GM20431 (cell line): ENCODE results near the gene PEX7.
"Not testable (repeated sequence)": the region's sequence is repeated elsewhere in the genome, so short reads cannot be mapped to it uniquely, and the experiment has no call there.

Experiments used
- in situ Hi-C: fragments of 300-500 bp; cut with MseI, MboI; formaldehyde crosslinking; loops from one replicate; pipeline ENCODE4 v1.15.0; 2020; ENCODE audit warnings: low sequenced_read_pairs; ENCODE audit not compliant: unreplicated experiment

The PEX7 gene

DNA sequence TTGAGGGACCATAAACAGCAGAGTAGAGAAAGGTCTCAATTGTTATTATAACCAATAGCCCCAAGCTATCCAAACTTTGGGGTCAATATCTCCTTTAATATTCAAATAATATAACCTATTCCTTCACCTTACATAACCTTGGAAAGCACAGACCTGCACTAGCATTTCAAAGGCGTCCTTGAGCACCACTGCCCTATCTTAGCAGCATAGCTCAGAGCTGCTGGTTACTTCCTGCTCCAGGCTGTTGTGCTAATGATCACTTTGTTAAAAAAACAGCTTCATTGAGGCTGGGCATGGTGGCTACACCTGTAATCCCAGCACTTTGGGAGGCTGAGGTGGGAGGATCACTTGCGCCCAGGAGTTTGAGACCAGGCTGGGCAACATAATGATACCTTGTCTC lies 110.2 kb downstream of the PEX7 start:
- in situ Hi-C loops = no loop called here

GRCh38 chr6:136945072-136945471 lies 122.7 kb downstream of the PEX7 start:
- in situ Hi-C loops = no loop called here

- in situ Hi-C loops = no loop called here
Measured at GRCh38 chr6:136945711-136946121, 123.3 kb downstream of the PEX7 start.

GRCh38 chr6:136947037-136947436 lies 124.6 kb downstream of the PEX7 start:
- in situ Hi-C loops = no loop called here

GRCh38 chr6:136949957-136950356 lies 127.6 kb downstream of the PEX7 start:
- in situ Hi-C loops = not testable (repeated sequence)

DNA sequence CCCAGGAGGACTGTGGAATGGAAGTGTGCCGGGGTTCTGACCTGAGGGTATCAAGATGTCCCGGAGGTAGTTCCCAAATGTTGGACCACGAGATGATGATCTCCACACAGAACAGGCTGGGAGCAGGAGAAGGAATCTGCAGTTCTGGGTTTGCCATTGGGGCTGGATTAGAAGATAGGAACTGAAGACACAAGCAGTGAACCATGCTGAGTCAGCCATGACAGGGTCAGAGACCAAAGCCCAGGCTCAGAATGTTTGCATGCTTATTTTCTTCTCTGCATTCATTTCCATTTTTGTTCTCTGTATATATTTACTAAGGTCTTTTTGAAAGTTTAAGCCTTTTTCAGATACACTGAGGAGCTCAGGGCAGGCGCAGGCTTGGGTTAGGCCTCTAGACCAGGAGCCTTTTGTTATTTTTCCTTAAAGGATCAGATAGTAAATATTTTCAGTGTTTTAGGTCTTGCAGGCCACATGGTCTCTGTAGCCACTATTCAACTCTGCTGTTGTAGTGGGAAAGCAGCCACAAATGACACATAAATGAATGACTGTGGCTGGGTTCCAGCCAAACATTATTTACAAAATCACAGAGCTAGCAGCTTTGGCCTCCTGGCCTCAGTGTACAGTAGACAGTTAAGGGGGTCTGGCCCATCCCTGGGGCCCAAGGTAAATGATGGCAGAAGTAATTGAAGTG lies 128.2 kb downstream of the PEX7 start:
- in situ Hi-C loops = no loop called here

DNA sequence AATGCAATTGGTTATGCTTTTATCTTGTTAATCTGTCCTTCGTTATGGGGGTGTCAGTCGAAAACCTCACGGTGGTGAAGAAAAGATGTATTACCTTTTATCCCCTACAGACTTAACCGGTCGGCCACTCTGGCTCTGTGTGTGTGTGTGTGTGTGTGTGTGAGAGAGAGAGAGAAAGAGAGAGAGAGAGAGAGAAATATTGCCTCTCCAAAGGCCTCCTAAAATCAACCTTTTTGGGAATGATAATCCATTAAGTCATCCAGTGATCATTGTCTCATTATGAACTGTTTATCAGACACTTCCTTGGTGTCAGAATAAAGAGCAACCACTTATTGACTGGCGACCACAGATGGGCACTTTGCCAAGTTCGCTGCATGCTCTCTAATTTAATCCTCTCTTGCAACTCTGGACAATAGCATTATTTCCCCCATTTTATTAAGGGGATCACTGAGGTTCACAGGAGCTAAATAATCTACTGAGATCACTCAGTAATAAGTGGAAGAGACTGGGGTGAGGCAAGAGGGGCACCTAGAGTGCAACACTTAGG lies 130.4 kb downstream of the PEX7 start:
- in situ Hi-C loops = no loop called here

DNA sequence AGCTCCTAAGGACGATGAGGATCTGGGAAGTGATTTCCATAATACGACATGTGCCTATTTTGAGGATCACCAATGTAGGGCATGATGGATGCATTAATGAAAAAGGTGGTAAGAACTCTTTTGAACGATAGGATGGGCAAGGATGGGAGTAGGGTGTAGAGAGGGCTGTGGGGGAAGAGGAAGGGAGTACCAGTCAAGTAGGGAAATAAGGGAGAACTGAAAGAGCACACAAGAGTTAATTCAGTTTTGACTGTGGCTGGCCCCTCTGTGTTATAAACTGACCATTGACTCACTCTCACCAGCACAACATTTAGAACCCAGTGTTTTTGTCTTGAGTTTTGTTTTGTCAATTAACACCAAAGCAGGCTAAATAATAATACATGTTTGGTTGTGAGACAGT lies 132.7 kb downstream of the PEX7 start:
- in situ Hi-C loops = no loop called here

DNA sequence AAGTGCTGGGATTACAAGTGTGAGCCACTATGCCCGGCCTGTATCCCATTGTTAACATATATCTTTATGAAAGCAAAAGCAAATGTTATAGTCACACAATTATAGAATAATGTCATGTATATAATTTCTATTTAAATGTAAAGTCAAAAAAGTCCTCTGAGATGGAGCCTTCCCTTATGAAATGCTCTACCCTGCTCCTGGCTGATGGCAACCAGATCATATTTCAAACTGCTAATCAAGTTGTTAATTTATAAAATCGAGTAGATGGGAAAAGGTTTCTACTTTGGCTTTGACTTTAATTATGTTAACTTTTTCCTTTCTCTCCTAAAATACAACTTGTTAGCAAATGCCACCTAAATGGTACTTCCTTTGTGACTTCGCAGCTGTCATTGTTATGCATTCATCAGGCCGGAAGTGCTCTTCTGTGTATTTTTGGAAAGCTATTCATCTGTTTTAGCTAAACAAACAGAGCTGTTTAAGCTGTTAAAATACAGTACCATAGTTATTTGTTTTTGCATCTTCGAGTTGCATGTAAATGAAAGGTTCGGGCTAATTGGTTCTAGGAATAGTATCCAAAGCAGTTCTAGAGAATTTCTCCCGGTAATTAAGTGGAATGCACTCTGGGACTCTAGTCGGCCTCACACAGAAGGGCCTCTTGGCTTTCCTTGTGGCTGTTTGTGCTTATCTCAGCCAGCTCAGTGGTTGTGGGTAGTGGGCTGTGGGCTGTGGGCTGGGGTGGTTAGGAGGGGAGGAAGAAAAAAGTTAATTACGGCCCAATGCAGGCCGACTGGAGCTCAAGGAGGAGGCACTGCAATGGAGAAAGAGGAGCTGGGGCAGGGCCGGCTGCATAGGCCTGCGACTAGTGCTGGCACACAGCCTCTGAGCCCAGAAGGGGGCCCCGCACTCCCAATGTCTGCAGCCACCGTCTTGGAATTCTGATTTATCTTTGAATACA lies 134.5 kb downstream of the PEX7 start:
- in situ Hi-C loops = no loop called here

- in situ Hi-C loops = no loop called here
Measured at GRCh38 chr6:136958168-136958567, 135.8 kb downstream of the PEX7 start.

DNA sequence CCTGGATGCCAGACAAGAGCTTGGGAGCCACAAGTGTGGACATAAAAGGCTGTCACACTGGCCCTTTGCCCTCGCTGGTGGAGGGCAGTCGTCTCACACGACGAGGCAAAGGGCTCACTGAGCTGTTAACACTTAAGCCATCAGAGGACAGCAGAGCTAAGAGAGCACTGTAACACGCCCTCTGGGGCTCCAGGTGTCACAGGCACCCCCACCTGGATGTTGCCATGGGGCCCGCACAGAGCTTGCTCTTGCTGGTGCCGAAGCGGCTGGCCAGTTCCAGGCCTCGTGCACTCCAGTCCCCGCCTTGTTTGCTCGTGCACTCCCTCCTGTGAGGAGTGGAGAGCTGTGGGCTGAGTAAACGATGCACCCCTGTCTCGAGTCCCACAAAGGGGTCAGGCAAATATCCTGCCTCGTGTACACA lies 137.1 kb downstream of the PEX7 start:
- in situ Hi-C loops = no loop called here

DNA sequence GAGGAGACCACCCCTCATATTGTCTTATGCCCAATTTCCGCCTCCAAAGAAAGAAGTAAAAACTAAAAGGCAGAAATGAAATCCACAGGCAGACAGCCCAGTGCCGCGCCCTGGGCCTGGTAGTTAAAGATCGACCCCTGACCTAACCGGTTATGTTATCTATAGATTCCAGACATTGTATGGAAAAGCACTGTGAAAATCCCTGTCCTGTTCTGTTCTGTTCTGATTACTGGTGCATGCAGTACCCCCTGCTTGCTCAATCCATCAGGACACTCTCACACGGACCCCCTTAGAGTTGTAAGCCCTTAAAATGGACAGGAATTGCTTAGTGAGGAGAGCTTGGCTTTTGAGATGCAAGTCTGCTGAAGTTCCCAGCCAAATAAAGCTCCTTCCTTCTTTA lies 137.5 kb downstream of the PEX7 start:
- in situ Hi-C loops = not testable (repeated sequence)

DNA sequence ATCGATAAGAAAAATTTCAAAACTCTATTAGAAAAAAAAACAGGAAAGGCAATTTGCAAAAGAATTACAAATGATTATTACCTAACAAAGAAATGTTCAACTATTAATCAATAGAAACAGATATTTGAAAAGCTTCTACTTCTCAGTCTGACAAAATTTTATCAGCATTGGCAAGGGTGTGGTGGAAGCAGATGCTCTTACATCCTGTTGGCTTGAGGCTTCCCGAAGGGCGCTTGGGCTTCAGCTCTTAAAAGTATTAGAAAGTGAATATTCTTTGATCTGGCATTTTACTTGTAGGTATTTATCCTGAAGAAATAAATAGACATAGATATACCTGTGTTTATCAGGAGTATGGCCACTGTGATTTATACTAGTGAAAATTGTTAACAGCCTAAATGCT lies 138.4 kb downstream of the PEX7 start:
- in situ Hi-C loops = no loop called here

DNA sequence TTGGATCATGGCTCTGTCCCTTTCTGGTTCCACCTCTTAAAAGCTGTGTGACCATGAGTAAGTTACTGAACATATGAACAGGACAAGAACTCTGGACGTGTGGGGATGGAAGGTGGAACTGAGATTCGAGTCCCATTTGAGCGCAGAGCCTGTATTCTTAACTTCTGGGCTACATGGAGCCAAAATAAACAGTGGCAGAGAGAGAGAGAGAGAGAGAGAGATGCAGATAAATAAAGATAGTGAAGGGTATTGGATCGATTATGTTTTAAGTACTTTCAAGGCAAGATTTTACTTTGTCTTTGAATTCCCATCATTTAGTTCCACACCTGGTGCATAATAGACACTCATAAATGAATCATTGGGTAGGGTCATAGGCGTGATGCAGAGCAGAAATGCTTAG lies 139.5 kb downstream of the PEX7 start:
- in situ Hi-C loops = no loop called here

DNA sequence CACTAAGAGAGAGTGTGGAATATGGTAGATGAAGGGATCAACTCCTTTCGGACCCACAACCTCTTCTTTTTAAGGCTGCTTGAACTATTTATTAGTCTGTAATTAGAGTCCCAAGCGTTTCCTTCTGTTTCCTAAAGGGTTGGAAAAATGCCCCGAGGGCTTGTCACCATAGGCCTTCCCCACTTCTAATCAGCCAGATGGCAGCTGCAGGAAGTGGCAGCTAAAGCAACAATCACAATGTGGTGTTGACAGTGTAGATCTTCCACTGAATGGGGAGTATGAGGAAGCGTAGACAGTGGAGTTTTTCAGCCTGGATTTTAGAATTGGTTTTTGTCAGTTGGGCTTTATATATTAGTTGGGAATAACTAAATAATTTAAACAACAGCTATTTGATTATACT lies 140.3 kb downstream of the PEX7 start:
- in situ Hi-C loops = no loop called here

DNA sequence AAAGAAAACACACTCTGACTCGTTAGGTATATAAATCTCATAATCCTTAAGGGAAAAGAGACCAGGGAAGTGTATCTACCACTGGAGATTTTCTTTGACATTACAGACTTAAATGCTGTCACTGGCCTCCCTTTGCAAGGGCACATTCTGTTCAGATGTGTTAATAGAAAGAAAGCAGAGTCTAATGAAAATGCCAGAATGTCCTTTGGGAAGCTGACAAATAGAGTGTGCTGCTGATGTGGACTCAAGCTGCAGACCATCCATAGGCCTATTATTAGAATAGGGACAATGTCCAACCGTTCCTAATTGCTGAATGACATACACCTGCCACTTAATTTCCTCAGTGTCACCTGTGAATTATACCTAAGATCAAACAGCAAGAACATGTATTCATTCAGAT lies 140.9 kb downstream of the PEX7 start:
- in situ Hi-C loops = no loop called here
